CD4-positive, alpha-beta T cell treated with Interleukin-1 beta for 1 hour (primary cell): ENCODE measurements around the gene PDHX.
A peak's percentile ranks its signal among the peaks of the same experiment; 100 is the strongest.

Source experiments
- DNase-seq, 2 donors: peaks; one replicate each; pipeline ENCODE4 v3.0.0-alpha.2; 2020 to 2022

PDHX gene

GRCh38 chr11:34994854-34995253 is 78.4 kb downstream of the PDHX start:
- DNase-seq: no peak

- DNase-seq: no peak
These were observed 80.5 kb downstream of the PDHX start for GRCh38 chr11:34996958-34997357.

- peak in 1 of 2 donors; percentile 39 for DNase-seq
These were observed 81.6 kb downstream of the PDHX start for GRCh38 chr11:34997952-34998528.

GRCh38 chr11:34999453-34999852 is 83.0 kb downstream of the PDHX start:
- DNase-seq: no peak

GRCh38 chr11:35003186-35003585 is 86.8 kb downstream of the PDHX start:
- no peak for DNase-seq

GRCh38 chr11:35003658-35004057 is 87.2 kb downstream of the PDHX start:
- DNase-seq: no peak

- no peak for DNase-seq
These were observed 88.8 kb downstream of the PDHX start for GRCh38 chr11:35005141-35005780.

GRCh38 chr11:35006389-35007128 is 90.1 kb downstream of the PDHX start:
- peak; percentile 39 to 54 for DNase-seq

- no peak for DNase-seq
These were observed 90.9 kb downstream of the PDHX start for GRCh38 chr11:35007277-35007676.

- DNase-seq: no peak
These were observed 92.9 kb downstream of the PDHX start for GRCh38 chr11:35009191-35009943.

GRCh38 chr11:35009944-35010342 is 93.5 kb downstream of the PDHX start:
- DNase-seq: no peak

GRCh38 chr11:35010654-35011053 is 94.2 kb downstream of the PDHX start:
- DNase-seq: no peak

- DNase-seq: no peak
These were observed 95.0 kb downstream of the PDHX start for GRCh38 chr11:35011389-35011788.

- no peak for DNase-seq
These were observed 95.5 kb downstream of the PDHX start for GRCh38 chr11:35011944-35012343.

- peak; percentile 15 to 71 for DNase-seq
These were observed 96.2 kb downstream of the PDHX start for GRCh38 chr11:35012467-35013191.

- DNase-seq: peak; percentile 28 to 71
These were observed 97.3 kb downstream of the PDHX start for GRCh38 chr11:35013514-35014233.

- DNase-seq: no peak
These were observed 97.9 kb downstream of the PDHX start for GRCh38 chr11:35014346-35014745.

- DNase-seq: no peak
These were observed 99.4 kb downstream of the PDHX start for GRCh38 chr11:35015621-35016387.

GRCh38 chr11:35016916-35017315 is 100.5 kb downstream of the PDHX start:
- DNase-seq: no peak

- DNase-seq: no peak
These were observed 101.3 kb downstream of the PDHX start for GRCh38 chr11:35017528-35018342.
